Placental epithelial cell (primary cell): Measurements from ENCODE around the gene CHD9NB. TPM values are rescaled to one million over a fixed set of nuclear protein-coding genes. Genes with fewer than 3 reads are reported as not detected.

ENCODE experiments used
- total RNA-seq: library from RNA; depleted of rRNA; stranded (reverse); fragments of >200 nt; gene quantifications from 2 replicates; pipeline ENCODE4 v1.2.3, GENCODE V29; 2012

CHD9NB gene
- 2.1 and 2.4 TPM in 2 replicates for total RNA-seq

DNA sequence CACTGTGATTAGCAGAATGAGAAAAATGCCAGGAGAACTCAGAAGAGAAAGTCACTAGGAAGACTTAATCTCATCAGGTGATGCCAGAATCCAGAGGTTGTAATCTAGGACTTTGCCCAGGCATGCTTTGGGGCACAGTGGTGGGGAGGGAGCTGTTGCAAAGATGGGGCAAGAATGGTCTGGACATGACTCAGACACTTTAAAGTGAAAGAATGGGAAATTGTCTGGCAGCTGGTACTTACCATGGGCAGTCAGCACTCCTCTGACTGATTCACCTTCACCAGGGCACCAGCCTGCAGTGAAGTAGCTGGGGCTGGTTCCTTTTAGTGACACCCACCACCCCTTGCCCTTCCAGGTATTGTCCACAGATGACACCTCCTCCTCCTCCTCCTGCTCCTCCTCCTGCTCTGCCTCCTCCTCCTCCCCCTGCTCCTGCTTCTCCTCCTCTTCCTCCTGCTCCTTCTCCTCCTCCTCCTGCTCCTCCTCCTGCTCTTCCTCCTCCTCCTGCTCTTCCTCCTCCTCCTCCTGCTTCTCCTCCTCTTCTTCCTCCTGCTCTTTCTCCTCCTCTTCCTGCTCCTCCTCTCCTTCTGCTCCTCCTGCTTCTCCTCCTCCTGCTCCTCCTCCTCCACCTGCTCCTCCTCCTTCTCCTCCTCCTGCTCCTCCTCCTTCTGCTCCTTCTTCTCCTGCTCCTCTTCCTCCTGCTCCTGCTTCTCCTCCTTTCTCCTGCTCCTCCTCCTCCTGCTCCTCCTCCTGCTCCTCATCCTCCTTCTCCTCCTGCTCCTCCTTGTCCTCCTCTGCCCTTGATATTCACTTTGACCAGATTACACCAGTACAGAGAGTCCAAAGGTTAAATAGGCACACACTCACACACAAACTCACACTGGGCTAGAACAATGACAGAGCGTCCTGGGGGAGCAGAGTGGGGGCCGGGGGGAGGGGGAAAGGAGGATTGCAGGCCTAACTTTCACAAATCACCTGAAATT, at the start of gene CHD9NB:
CHD9NB (minus strand) TSS at position 379 of the 983 bp plus-strand sequence. CDS start 8,739 bp downstream, outside the sequence.

DNA sequence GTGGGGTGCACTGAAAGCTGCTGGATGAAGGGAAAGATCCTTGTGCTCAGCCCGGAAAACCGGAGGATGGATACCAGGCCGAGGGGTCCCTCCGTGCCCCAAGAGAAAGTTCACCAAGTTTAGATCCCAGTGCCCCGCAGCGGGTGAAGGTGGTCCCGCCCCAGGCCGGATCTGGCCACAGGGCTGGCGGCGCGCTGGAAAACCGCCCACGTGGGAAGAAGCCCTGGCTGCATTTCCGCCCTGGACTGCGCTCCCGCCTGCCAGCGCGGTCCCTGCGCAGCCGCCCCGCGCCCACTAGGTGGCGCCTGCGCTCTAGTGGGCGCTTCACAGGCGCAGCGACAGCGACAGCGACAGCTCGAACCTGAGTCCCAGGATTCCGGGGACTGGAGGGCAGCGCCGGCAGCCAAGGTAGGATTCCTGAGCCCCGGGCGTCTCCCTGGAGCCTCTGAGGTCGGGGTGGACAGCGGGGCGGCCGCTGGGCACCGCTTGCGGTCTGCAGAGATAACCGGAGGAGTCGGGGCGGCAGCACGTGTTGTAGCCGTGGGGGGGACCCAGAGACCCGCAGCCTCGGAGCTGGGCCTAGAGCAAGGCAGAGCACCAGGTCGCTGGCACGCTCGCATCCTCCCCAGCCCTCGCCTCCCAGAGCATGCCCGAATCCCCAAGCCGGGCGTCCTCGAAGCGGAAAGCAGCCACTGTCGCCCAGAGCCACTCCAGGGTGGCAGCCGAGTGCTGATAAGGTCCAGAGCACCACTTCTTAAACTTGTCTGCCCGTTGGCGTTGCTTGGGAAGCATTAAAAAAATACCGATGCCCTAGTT, 2.2 kb upstream of the CHD9NB start, which contains the start of gene CHD9:
CHD9 (plus strand) TSS at position 322 of the 816 bp plus-strand sequence. CDS start 101,099 bp downstream, outside the sequence.

Other genes starting within 250 kb of the CHD9NB start
- 71.0 and 73.4 TPM in 2 replicates for gene CHD9, start 2.1 kb upstream of the CHD9NB start, total RNA-seq